B cell (primary cell): Measurements from ENCODE around the gene RALB. TPM values are rescaled to one million over a fixed set of nuclear protein-coding genes. Genes with fewer than 3 reads are reported as not detected.

Experiments
- ATAC-seq: fragments of 200-7000 bp; cut with Tn5 transposase; one replicate; pipeline ENCODE4 v1.10.0; 2021; ENCODE audit warnings: low read depth, mild to moderate bottlenecking, moderate number of reproducible peaks, moderate library complexity
- CTCF ChIA-PET: fragments of 350-600 bp; sonication (Branson Sonifier 250); formaldehyde crosslinking; loops from one replicate; lab custom pipeline; 2021; ENCODE audit warnings: antibody characterized with exemption, inconsistent platforms; lab: Charles Lee
- POLR2A ChIA-PET: fragments of 350-600 bp; sonication (Branson Sonifier 250); formaldehyde crosslinking; loops from one replicate; lab custom pipeline; 2021; ENCODE audit warnings: antibody characterized with exemption; lab: Charles Lee
- DNase-seq: peaks from one replicate; pipeline ENCODE4 v3.0.0; 2013
- H2AFZ ChIP-seq: 2 replicates; pipeline ENCODE4 v1.6.1; 2012; ENCODE audit warnings: mild to moderate bottlenecking, low read depth, low read length; ENCODE audit not compliant: insufficient read depth, poor library complexity, severe bottlenecking
- H3K27ac ChIP-seq, 2 donors: 1 replicate in 1 of 2; 2 replicates in 1 of 2; pipeline ENCODE4 v1.5.1; 2012 to 2013; ENCODE audit warnings: low read length in 2 of 2, mild to moderate bottlenecking in 2 of 2, moderate library complexity in 1 of 2
- H3K27me3 ChIP-seq, 4 experiments: fragments of 200-600 bp in 1 of 4; sonication (generic) in 1 of 4; replicated peaks in 1 of 4; 1 replicate in 2 of 4; 2 replicates in 2 of 4; pipeline versions ENCODE4 v1.6.1 to v1.7.0; 2013 to 2016; ENCODE audit warnings: low read length in 3 of 4, mild to moderate bottlenecking in 2 of 4, mixed read lengths in 1 of 4, moderate library complexity in 1 of 4; ENCODE audit not compliant: insufficient read depth in 4 of 4, control insufficient read depth in 3 of 4; ENCODE audit errors: control extremely low read depth in 1 of 4
- H3K36me3 ChIP-seq, 2 experiments: replicated peaks in 1 of 2; 1 replicate in 1 of 2; 2 replicates in 1 of 2; pipeline versions ENCODE4 v1.6.1 to v1.7.1; 2013; ENCODE audit warnings: low read length in 1 of 2; ENCODE audit not compliant: insufficient read depth in 2 of 2, control insufficient read depth in 1 of 2; ENCODE audit errors: control extremely low read depth in 1 of 2, extremely low read depth in 1 of 2
- H3K4me1 ChIP-seq, 2 donors: fragments of 200-600 bp in 1 of 2; sonication (generic) in 1 of 2; 1 replicate in 1 of 2; 2 replicates in 1 of 2; pipeline versions ENCODE4 v1.5.1 to v1.6.1; 2013 to 2017; ENCODE audit warnings: low read length in 2 of 2; ENCODE audit not compliant: control insufficient read depth in 2 of 2, insufficient read depth in 2 of 2
- H3K4me2 ChIP-seq: replicated peaks from 2 replicates; pipeline ENCODE3; 2012; ENCODE audit warnings: mild to moderate bottlenecking, low read depth, low read length; ENCODE audit not compliant: poor library complexity, severe bottlenecking
- H3K4me3 ChIP-seq, 5 experiments: fragments of 200-600 bp in 1 of 5; sonication (generic) in 1 of 5; 1 replicate in 3 of 5; 2 replicates in 2 of 5; pipeline versions ENCODE4 v1.5.1 to v1.7.0; 2011 to 2016; ENCODE audit warnings: low read length in 4 of 5, mild to moderate bottlenecking in 4 of 5, low read depth in 2 of 5, control low read depth in 1 of 5, moderate library complexity in 1 of 5; ENCODE audit not compliant: insufficient read depth in 1 of 5; ENCODE audit errors: control extremely low read depth in 1 of 5, extremely low read depth in 1 of 5
- H3K79me2 ChIP-seq: fragments of 200-600 bp; sonication (generic); one replicate; pipeline ENCODE4 v1.6.0; 2016; ENCODE audit warnings: low read length; ENCODE audit not compliant: control insufficient read depth, insufficient read depth
- H3K9ac ChIP-seq: fragments of 200-600 bp; sonication (generic); 2 replicates; pipeline ENCODE4 v1.6.1; 2017; ENCODE audit warnings: mild to moderate bottlenecking, low read length, moderate library complexity
- H3K9me3 ChIP-seq, 3 donors: one replicate each; pipeline versions ENCODE4 v1.6.1 to v1.7.1; 2013; ENCODE audit warnings: low read length in 2 of 3; ENCODE audit not compliant: control insufficient read depth in 2 of 3, insufficient read depth in 1 of 3; ENCODE audit errors: control extremely low read depth in 1 of 3
- H4K20me1 ChIP-seq: 2 replicates; pipeline ENCODE4 v1.6.0; 2012; ENCODE audit warnings: mild to moderate bottlenecking, low read length; ENCODE audit not compliant: insufficient read depth, control insufficient read depth, poor library complexity, severe bottlenecking
- H3K27ac Mint-ChIP-seq: one replicate; pipeline ENCODE4 v1.8.0; 2021; ENCODE audit warnings: mixed read lengths
- H3K27me3 Mint-ChIP-seq: one replicate; pipeline ENCODE4 v1.8.0; 2021; ENCODE audit warnings: mixed read lengths
- H3K4me1 Mint-ChIP-seq: one replicate; pipeline ENCODE4 v1.8.0; 2021; ENCODE audit warnings: mixed read lengths
- H3K4me3 Mint-ChIP-seq: one replicate; pipeline ENCODE4 v1.8.0; 2021; ENCODE audit warnings: mixed read lengths
- H3K9me3 Mint-ChIP-seq: one replicate; pipeline ENCODE4 v1.8.0; 2022; ENCODE audit warnings: mixed read lengths; ENCODE audit not compliant: insufficient read depth
- CTCF ChIP-seq: fragments of 200-600 bp; IDR thresholded peaks from one replicate; pipeline ENCODE4 v1.8.0; 2022; ENCODE audit warnings: antibody characterized with exemption, mild to moderate bottlenecking
- EZH2 ChIP-seq: IDR thresholded peaks from 2 replicates; pipeline ENCODE4 v1.6.1; 2012; ENCODE audit warnings: borderline replicate concordance, low read depth, mild to moderate bottlenecking, moderate library complexity, low read length; ENCODE audit not compliant: insufficient read depth, poor library complexity, severe bottlenecking
- WGBS: methylation state at CpG from one replicate; pipeline ENCODE4 v1.1.5; 2013; ENCODE audit warnings: missing lambda C conversion rate; ENCODE audit not compliant: insufficient coverage; 5-methylcytosine and 5-hydroxymethylcytosine counted together
- intact Hi-C: fragments of 100-400 bp; cut with micrococcal nuclease; formaldehyde crosslinking; loops from one replicate; pipeline ENCODE4 v1.10.0; 2022
- polyA plus RNA-seq: library from polyadenylated mRNA; depleted of rRNA; stranded (reverse); fragments of >200 nt; gene quantifications from 2 replicates; pipeline ENCODE4 v1.2.3, GENCODE V29; 2012
- total RNA-seq, 2 donors: library from RNA; stranded (reverse); fragments of 120-200 nt in 1 of 2; gene quantifications; 1 replicate in 1 of 2; 2 replicates in 1 of 2; pipeline versions ENCODE4 v1.2.3 to v1.2.4, GENCODE V29; 2013 to 2022

RALB gene
- total and polyA plus RNA-seq, 2 donors (not counting 1 experiment from before 2014, with no cell fraction given): 19.3 to 35.9 TPM

- no peak overlapping the region for H3K27ac ChIP-seq
- no peaks in the 10 kb centered on the region for H3K27me3 ChIP-seq
- H3K79me2 ChIP-seq: no peaks in the 10 kb centered on the region
- H3K9me3 ChIP-seq: peaks cover 0 to 3% (median 3%) of the 10 kb centered on the region in 3 donors
- no peaks in the 10 kb centered on the region for H3K36me3 ChIP-seq
- H3K9me3 Mint-ChIP-seq: peaks cover 2% of the 10 kb centered on the region
- no peak overlapping the region for H3K4me3 ChIP-seq
- no peak overlapping the region for H2AFZ ChIP-seq
- no peak overlapping the region for H3K27ac Mint-ChIP-seq
- TF ChIP-seq EZH2 (no peak), CTCF (no peak)
- no peak for ATAC-seq
- intact Hi-C loops: no loop called here
- no peak overlapping the region for H3K4me3 Mint-ChIP-seq
- no peaks in the 10 kb centered on the region for H3K27me3 Mint-ChIP-seq
- CTCF ChIA-PET: interaction anchor here (1.0 kb wide), 1 partner anchor 110 kb away, joined by 6 read pairs; no protein-coding TSS in a partner anchor
- H3K4me2 ChIP-seq: no peak overlapping the region
- H4K20me1 ChIP-seq: no peaks in the 10 kb centered on the region
- no peaks in the 10 kb centered on the region for H3K4me1 Mint-ChIP-seq
- no peaks in the 10 kb centered on the region for H3K4me1 ChIP-seq
- WGBS: 78% methylated on average over 9 of the region's 10 CpGs
- H3K9ac ChIP-seq: no peak overlapping the region
- DNase-seq: no peak
- POLR2A ChIA-PET: no interaction called here
These were observed 49.2 kb upstream of the RALB start for GRCh38 chr2:120203251-120204021.

GRCh38 chr2:120204022-120204405 lies 48.6 kb upstream of the RALB start:
- ChIA-PET CTCF (interaction anchor here (1.0 to 1.6 kb wide), 2 partner anchors 28 to 109 kb away, joined by 4 to 6 read pairs; no protein-coding TSS in a partner anchor), POLR2A (no interaction called here)
- no peak overlapping the region for H3K4me3 Mint-ChIP-seq
- intact Hi-C loops: no loop called here
- Histone ChIP-seq H3K79me2 (no peaks in the 10 kb centered on the region), H4K20me1 (no peaks in the 10 kb centered on the region), H3K27ac (no peak overlapping the region), H3K36me3 (no peaks in the 10 kb centered on the region), H3K9ac (no peak overlapping the region), H3K4me3 (no peak overlapping the region), H3K4me2 (no peak overlapping the region), H3K27me3 (no peaks in the 10 kb centered on the region), H3K4me1 (no peaks in the 10 kb centered on the region), H2AFZ (no peak overlapping the region), H3K9me3 (peaks cover 0 to 3% (median 0%) of the 10 kb centered on the region in 3 donors)
- no peaks in the 10 kb centered on the region for H3K9me3 Mint-ChIP-seq
- no peak for DNase-seq
- H3K4me1 Mint-ChIP-seq: no peaks in the 10 kb centered on the region
- TF ChIP-seq EZH2 (no peak), CTCF (no peak)
- no peaks in the 10 kb centered on the region for H3K27me3 Mint-ChIP-seq
- WGBS: 88% methylated on average over 5 of the region's 5 CpGs
- no peak overlapping the region for H3K27ac Mint-ChIP-seq
- no peak for ATAC-seq
